Measurements from ENCODE around the gene PRRG3.
A peak's percentile ranks its signal among the peaks of the same experiment; 100 is the strongest.

Gene PRRG3

DNA sequence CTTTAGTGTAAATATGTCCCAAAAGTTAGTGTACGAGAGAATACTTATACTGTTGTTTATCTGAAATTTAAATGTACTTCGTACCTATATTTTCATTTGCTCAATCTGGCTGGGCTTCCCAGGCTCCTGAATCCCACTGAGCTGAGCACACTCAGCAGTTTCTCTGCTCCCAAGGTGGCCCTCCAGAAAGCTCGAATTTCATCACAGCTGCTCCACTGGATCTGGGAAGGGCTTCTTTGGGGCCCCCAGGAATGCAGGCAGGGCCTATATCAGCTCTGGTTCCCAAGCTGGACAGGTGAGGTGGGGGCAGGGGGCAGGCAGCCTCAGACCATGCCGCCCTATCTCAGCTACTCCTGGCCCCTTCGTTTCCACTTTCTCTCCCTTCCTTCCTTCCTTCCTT is 19.1 kb downstream of the PRRG3 start:
- peaks cover 8% of the 10 kb centered on the region for H3K27me3 Mint-ChIP-seq (ENCODE audit: low read depth, poor library complexity)
- no peak for DNase-seq
- peaks cover 11% of the 10 kb centered on the region for H3K4me1 Mint-ChIP-seq
- no peak overlapping the region for H3K27ac Mint-ChIP-seq
- TF ChIP-seq, protein P1, sequence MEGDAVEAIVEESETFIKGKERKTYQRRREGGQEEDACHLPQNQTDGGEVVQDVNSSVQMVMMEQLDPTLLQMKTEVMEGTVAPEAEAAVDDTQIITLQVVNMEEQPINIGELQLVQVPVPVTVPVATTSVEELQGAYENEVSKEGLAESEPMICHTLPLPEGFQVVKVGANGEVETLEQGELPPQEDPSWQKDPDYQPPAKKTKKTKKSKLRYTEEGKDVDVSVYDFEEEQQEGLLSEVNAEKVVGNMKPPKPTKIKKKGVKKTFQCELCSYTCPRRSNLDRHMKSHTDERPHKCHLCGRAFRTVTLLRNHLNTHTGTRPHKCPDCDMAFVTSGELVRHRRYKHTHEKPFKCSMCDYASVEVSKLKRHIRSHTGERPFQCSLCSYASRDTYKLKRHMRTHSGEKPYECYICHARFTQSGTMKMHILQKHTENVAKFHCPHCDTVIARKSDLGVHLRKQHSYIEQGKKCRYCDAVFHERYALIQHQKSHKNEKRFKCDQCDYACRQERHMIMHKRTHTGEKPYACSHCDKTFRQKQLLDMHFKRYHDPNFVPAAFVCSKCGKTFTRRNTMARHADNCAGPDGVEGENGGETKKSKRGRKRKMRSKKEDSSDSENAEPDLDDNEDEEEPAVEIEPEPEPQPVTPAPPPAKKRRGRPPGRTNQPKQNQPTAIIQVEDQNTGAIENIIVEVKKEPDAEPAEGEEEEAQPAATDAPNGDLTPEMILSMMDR (IDR thresholded peaks at IDR 0.05), result no peak
- H3K9me3 Mint-ChIP-seq, result peaks cover 26% of the 10 kb centered on the region
- H3K36me3 Mint-ChIP-seq (ENCODE audit: low read depth), result no peaks in the 10 kb centered on the region
- no peak overlapping the region for H3K4me3 Mint-ChIP-seq

DNA sequence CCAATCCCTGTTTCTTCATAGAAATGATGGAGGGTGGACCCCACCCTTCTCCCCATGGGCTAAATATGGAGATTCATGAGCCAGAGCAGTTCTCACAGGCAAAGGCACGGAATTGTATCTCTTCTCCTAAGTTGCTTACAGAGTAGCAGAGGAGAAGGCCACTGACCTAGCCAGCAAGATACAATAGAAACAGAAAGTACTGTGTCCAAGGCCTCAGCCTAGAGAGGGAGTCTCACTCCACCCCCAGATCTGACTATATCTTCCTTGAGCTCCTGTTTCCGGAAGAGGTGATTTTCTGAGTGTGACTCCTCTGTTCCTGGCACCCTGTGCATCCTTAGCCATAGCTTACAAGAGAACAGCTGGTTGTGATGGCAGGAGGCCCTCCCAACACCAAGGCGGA is 20.5 kb downstream of the PRRG3 start, which contains the start of gene FATE1:
Gene FATE1 (plus strand): TSS at position 284 of the 400 bp plus-strand sequence. CDS start 85 bp downstream, at position 369.
- Mint-ChIP-seq H3K4me1 (peaks cover 11% of the 10 kb centered on the region), H3K9me3 (peaks cover 38% of the 10 kb centered on the region), H3K27me3 (ENCODE audit: low read depth, poor library complexity) (peaks cover 8% of the 10 kb centered on the region), H3K36me3 (ENCODE audit: low read depth) (no peaks in the 10 kb centered on the region), H3K27ac (no peak within 1 kb of the TSS), H3K4me3 (no peak within 1 kb of the TSS)
- DNase-seq, result no peak
- TF ChIP-seq, protein P1 (IDR thresholded peaks at IDR 0.05), result no peak

DNA sequence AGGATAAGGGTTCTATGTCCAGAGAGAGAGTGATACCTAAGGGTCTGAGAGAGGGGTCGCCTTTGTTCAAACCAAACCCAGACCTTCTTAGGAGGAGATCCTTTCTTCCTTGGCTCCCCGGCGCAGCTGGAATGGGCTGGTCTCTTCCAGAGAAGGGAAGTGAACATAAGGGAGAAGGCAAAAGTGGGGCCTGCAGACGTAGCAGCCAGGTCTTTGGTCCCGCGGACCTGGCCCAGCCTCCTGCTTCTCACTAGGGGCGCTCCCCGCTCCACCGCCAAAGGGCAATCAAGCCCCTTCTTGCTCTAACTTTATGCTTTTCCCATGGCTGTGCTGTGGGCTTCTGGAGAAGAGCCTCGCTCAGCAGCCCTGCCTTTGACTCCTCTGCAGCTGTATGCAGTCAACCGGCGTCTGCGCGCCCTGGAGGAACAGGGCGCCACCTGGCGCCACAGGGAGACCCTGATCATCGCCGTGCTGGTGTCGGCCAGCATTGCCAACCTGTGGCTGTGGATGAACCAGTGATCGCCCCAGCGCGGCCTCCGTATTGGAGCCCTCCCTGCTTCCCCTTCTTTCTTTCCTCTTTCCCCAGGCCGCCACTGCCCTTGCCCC is 27.1 kb downstream of the PRRG3 start:
- Mint-ChIP-seq H3K36me3 (ENCODE audit: low read depth) (no peaks in the 10 kb centered on the region), H3K27ac (no peak overlapping the region), H3K9me3 (peaks cover 61% of the 10 kb centered on the region), H3K4me1 (peaks cover 5% of the 10 kb centered on the region), H3K4me3 (no peak overlapping the region), H3K27me3 (ENCODE audit: low read depth, poor library complexity) (peaks cover 10% of the 10 kb centered on the region)
- DNase-seq, result peak; percentile 62
- TF ChIP-seq, protein P1 (IDR thresholded peaks at IDR 0.05), result peak; percentile 52

- Mint-ChIP-seq H3K36me3 (ENCODE audit: low read depth) (no peaks in the 10 kb centered on the region), H3K27me3 (ENCODE audit: low read depth, poor library complexity) (peaks cover 5% of the 10 kb centered on the region), H3K9me3 (peaks cover 55% of the 10 kb centered on the region), H3K4me1 (peaks cover 5% of the 10 kb centered on the region), H3K27ac (no peak overlapping the region), H3K4me3 (no peak overlapping the region)
- no peak for DNase-seq
- TF ChIP-seq, protein P1 (IDR thresholded peaks at IDR 0.05), result no peak
Observed at GRCh38 chrX:151723156-151723760, 28.0 kb downstream of the PRRG3 start.

- TF ChIP-seq, protein P1 (IDR thresholded peaks at IDR 0.05), result no peak
- Mint-ChIP-seq H3K27ac (no peak overlapping the region), H3K4me1 (peaks cover 5% of the 10 kb centered on the region), H3K36me3 (ENCODE audit: low read depth) (no peaks in the 10 kb centered on the region), H3K9me3 (peaks cover 56% of the 10 kb centered on the region), H3K4me3 (no peak overlapping the region), H3K27me3 (ENCODE audit: low read depth, poor library complexity) (peaks cover 5% of the 10 kb centered on the region)
- DNase-seq, result no peak
Observed at GRCh38 chrX:151724563-151725337, 29.5 kb downstream of the PRRG3 start.

Data from nephron progenitor cell (in vitro differentiated cells).